Measurements from ENCODE around the gene AKT3.

DNA sequence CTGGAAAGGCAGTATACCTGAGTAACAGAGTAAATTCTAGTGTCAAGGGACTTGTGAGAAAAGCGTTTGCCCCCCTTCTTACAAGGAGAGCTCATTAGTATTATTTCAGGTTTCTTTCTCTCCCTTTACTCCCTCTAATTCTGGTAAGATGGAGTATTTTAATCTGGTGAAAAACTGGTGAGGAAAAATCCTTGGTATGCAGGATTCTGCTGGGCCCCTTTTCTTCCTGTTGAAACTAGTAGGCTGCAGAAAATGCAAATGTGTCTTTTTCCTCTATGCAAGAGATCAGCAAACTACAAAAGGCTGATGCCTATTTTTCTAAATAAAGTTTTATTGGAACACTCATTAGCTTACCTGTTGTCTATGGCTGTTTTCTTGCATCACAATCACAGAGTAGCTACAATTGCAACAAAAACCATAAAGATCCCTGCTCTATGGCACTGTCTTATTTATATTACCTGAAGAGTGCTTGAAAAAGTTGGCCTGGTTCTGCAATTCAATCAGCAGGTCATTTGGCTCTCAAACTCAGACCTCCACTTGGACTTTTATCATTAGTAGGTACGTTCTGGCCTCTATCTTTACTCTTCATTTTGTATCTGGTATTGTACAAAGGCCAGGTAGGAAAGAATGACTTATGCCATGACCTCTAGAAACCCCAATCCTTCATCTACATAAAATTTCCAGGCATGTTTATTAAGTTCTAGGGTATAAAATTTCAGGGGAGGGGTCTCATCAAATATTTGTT is 109.6 kb downstream of the AKT3 start:
- TF ChIP-seq, protein P1, sequence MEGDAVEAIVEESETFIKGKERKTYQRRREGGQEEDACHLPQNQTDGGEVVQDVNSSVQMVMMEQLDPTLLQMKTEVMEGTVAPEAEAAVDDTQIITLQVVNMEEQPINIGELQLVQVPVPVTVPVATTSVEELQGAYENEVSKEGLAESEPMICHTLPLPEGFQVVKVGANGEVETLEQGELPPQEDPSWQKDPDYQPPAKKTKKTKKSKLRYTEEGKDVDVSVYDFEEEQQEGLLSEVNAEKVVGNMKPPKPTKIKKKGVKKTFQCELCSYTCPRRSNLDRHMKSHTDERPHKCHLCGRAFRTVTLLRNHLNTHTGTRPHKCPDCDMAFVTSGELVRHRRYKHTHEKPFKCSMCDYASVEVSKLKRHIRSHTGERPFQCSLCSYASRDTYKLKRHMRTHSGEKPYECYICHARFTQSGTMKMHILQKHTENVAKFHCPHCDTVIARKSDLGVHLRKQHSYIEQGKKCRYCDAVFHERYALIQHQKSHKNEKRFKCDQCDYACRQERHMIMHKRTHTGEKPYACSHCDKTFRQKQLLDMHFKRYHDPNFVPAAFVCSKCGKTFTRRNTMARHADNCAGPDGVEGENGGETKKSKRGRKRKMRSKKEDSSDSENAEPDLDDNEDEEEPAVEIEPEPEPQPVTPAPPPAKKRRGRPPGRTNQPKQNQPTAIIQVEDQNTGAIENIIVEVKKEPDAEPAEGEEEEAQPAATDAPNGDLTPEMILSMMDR (IDR thresholded peaks at IDR 0.05): no peak
- TF ChIP-seq POLR2A (IDR thresholded peaks at IDR 0.05): no peak

Measured in vagina (tissue), 2 donors.